ENCODE data around the gene ANGPTL8. TPM values are rescaled to one million over a fixed set of nuclear protein-coding genes. Genes with fewer than 3 reads are reported as not detected.

The ANGPTL8 gene
- total and polyA plus RNA-seq, 12 donors = 0.33 to 10.0 (median 0.91) TPM; not detected in 4

GRCh38 chr19:11291415-11291814 lies 52.0 kb downstream of the ANGPTL8 start:
- Histone ChIP-seq H3K9me3 (replicated peaks in 1 of 3) (no peaks in the 10 kb centered on the region), H3K27ac (no peak overlapping the region), H3K4me1 (replicated peaks in 1 of 2) (peaks cover 0 to 9% of the 10 kb centered on the region in 2 donors), H3K36me3 (replicated peaks in 1 of 2) (no peaks in the 10 kb centered on the region), H3K4me3 (no peak overlapping the region), H3K27me3 (no peaks in the 10 kb centered on the region)
- intact Hi-C loops (cut with DNase I) = loop anchor here (5.0 to 10.0 kb wide), 2 partner anchors 153 to 156 kb away; no protein-coding TSS in a partner anchor
- no peak for DNase-seq
- 86 to 89% (median 89%) methylated on average over 7 of the region's 7 CpGs for WGBS, 4 donors
- no peak for TF ChIP-seq POLR2A (IDR thresholded peaks at IDR 0.05)
- TF ChIP-seq, protein P1, sequence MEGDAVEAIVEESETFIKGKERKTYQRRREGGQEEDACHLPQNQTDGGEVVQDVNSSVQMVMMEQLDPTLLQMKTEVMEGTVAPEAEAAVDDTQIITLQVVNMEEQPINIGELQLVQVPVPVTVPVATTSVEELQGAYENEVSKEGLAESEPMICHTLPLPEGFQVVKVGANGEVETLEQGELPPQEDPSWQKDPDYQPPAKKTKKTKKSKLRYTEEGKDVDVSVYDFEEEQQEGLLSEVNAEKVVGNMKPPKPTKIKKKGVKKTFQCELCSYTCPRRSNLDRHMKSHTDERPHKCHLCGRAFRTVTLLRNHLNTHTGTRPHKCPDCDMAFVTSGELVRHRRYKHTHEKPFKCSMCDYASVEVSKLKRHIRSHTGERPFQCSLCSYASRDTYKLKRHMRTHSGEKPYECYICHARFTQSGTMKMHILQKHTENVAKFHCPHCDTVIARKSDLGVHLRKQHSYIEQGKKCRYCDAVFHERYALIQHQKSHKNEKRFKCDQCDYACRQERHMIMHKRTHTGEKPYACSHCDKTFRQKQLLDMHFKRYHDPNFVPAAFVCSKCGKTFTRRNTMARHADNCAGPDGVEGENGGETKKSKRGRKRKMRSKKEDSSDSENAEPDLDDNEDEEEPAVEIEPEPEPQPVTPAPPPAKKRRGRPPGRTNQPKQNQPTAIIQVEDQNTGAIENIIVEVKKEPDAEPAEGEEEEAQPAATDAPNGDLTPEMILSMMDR (IDR thresholded peaks at IDR 0.05) = no peak

Other genes with a start within 250 kb of the ANGPTL8 start
- 1,000 to 10,000 TPM in 1 of 9 donors, 100 to 1,000 TPM in 6, 10 to 100 TPM in 2; 87.2 to 2,114 (median 219) TPM for gene LDLR, start 150.2 kb upstream of the ANGPTL8 start, total RNA-seq
- 100 to 1,000 TPM in 2 of 3 donors, 10 to 100 TPM in 1; 35.4 to 121 (median 105) TPM for gene LDLR, start 150.2 kb upstream of the ANGPTL8 start, polyA plus RNA-seq
- gene SPC24, start 83.8 kb upstream of the ANGPTL8 start, total RNA-seq = 10 to 100 TPM in 1 of 9 donors, 1 to 10 TPM in 7, under 1 TPM in 1; 0.60 to 16.5 (median 4.9) TPM
- 1 to 10 TPM in 2 of 3 donors, under 1 TPM in 1; 0.84 to 9.8 (median 1.7) TPM for gene SPC24, start 83.8 kb upstream of the ANGPTL8 start, polyA plus RNA-seq
- gene KANK2, start 42.1 kb upstream of the ANGPTL8 start, total RNA-seq = 100 to 1,000 TPM in 7 of 9 donors, 10 to 100 TPM in 2; 23.7 to 395 (median 137) TPM
- 100 to 1,000 TPM in 1 of 3 donors, 10 to 100 TPM in 2; 44.4 to 149 (median 62.7) TPM for gene KANK2, start 42.1 kb upstream of the ANGPTL8 start, polyA plus RNA-seq
- 100 to 1,000 TPM in 1 of 9 donors, 10 to 100 TPM in 8; 14.5 to 101 (median 34.1) TPM for gene DOCK6, start 22.9 kb downstream of the ANGPTL8 start, total RNA-seq
- 100 to 1,000 TPM in 1 of 3 donors, 10 to 100 TPM in 1, 1 to 10 TPM in 1; 4.5 to 152 (median 77.1) TPM for gene DOCK6, start 22.9 kb downstream of the ANGPTL8 start, polyA plus RNA-seq
- not detected for gene TSPAN16, start 56.5 kb downstream of the ANGPTL8 start, total RNA-seq
- gene TSPAN16, start 56.5 kb downstream of the ANGPTL8 start, polyA plus RNA-seq = not detected
- 10 to 100 TPM in 6 of 9 donors, 1 to 10 TPM in 3; 4.2 to 23.9 (median 13.4) TPM for gene RAB3D, start 100.0 kb downstream of the ANGPTL8 start, total RNA-seq
- 1 to 10 TPM; 2.6 to 4.3 (median 3.3) TPM for gene RAB3D, start 100.0 kb downstream of the ANGPTL8 start, polyA plus RNA-seq
- gene TMEM205, start 106.6 kb downstream of the ANGPTL8 start, total RNA-seq = 1,000 to 10,000 TPM in 1 of 9 donors, 100 to 1,000 TPM in 8; 185 to 1,314 (median 282) TPM
- 100 to 1,000 TPM; 135 to 306 (median 207) TPM for gene TMEM205, start 106.6 kb downstream of the ANGPTL8 start, polyA plus RNA-seq
- 10 to 100 TPM; 24.1 to 83.7 (median 57.5) TPM for gene CCDC159, start 106.9 kb downstream of the ANGPTL8 start, total RNA-seq
- 100 to 1,000 TPM in 2 of 3 donors, 10 to 100 TPM in 1; 33.8 to 479 (median 238) TPM for gene CCDC159, start 106.9 kb downstream of the ANGPTL8 start, polyA plus RNA-seq
- 10 to 100 TPM in 8 of 9 donors, 1 to 10 TPM in 1; 8.5 to 46.8 (median 42.6) TPM for gene PLPPR2, start 115.8 kb downstream of the ANGPTL8 start, total RNA-seq
- 10 to 100 TPM; 12.1 to 57.0 (median 39.9) TPM for gene PLPPR2, start 115.8 kb downstream of the ANGPTL8 start, polyA plus RNA-seq
- 1 to 10 TPM; 2.6 to 5.5 (median 4.2) TPM for gene SWSAP1, start 135.0 kb downstream of the ANGPTL8 start, total RNA-seq
- gene SWSAP1, start 135.0 kb downstream of the ANGPTL8 start, polyA plus RNA-seq = 1 to 10 TPM; 2.1 to 8.4 (median 6.0) TPM
- 10 to 100 TPM; 15.7 to 37.9 (median 23.8) TPM for gene EPOR, start 144.7 kb downstream of the ANGPTL8 start, total RNA-seq
- 10 to 100 TPM in 2 of 3 donors, 1 to 10 TPM in 1; 6.8 to 74.0 (median 49.3) TPM for gene EPOR, start 144.7 kb downstream of the ANGPTL8 start, polyA plus RNA-seq
- gene RGL3, start 179.7 kb downstream of the ANGPTL8 start, total RNA-seq = 10 to 100 TPM; 10.3 to 63.9 (median 33.0) TPM
- gene RGL3, start 179.7 kb downstream of the ANGPTL8 start, polyA plus RNA-seq = 100 to 1,000 TPM in 1 of 3 donors, 10 to 100 TPM in 2; 24.2 to 207 (median 64.1) TPM
- 1 to 10 TPM in 8 of 9 donors, under 1 TPM in 1; 0.69 to 4.7 (median 2.5) TPM for gene ODAD3, start 195.5 kb downstream of the ANGPTL8 start, total RNA-seq
- 1 to 10 TPM; 3.1 to 7.9 (median 4.8) TPM for gene ODAD3, start 195.5 kb downstream of the ANGPTL8 start, polyA plus RNA-seq
- gene PRKCSH, start 196.0 kb downstream of the ANGPTL8 start, total RNA-seq = 100 to 1,000 TPM in 8 of 9 donors, 10 to 100 TPM in 1; 64.4 to 359 (median 246) TPM
- 100 to 1,000 TPM; 142 to 228 (median 177) TPM for gene PRKCSH, start 196.0 kb downstream of the ANGPTL8 start, polyA plus RNA-seq
- gene ELAVL3, start 241.4 kb downstream of the ANGPTL8 start, total RNA-seq = 1 to 10 TPM in 3 of 9 donors, under 1 TPM in 3, not detected in 3; 0.11 to 5.4 (median 0.72) TPM
- gene ELAVL3, start 241.4 kb downstream of the ANGPTL8 start, polyA plus RNA-seq = 1 to 10 TPM in 2 of 3 donors, under 1 TPM in 1; 0.47 to 1.5 (median 1.2) TPM

All from adrenal gland (tissue), 12 donors.